CD4-positive, alpha-beta T cell treated with Interleukin-6 for 4 hours (primary cell): ENCODE data around the gene OR2C3.
"Not testable (repeated sequence)": the region's sequence is repeated elsewhere in the genome, so short reads cannot be mapped to it uniquely, and the experiment has no call there.

Experiments used
- DNase-seq: peaks from one replicate; pipeline ENCODE4 v3.0.0-alpha.2; 2020; ENCODE audit warnings: mixed read lengths

The OR2C3 gene

DNA sequence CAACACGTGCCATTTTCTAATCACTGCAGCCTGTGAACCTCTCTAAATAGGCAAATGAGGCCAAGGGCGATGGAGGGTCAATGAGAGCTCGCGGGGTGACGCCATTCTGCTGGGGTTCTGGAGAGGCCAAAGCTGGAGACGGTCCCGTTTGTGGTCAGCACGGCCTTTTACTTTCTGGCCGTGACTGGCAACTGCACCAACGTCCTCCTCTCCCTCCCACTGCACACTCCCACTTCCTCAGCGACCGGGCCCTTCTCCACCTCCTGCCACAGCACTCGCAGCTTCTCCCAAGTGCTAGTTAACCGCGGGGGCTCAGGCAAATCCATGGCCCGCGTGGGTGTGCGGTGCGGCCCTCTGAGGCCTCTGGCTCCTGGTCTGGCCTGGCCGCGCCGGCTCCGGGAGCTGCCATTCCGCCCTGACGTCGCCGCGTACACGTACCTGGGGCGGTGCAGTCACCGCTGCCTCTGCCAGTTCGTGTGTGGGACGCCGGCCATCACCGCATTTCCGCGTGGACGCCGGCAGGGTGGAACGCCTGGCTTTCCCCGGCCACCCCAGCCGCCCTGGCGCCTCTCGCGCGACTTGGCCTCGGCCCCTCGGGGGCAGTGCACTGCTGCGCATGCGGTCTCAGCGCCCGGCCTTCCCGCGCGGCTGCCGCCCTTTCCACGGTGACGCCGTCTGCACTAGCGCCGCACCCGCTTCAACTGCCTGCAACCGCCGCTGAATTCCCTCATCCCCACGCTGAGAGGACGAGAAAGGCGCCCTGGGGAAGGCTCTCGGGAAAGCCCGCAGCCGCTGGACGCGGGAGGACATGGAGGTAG, 18.2 kb downstream of the OR2C3 start:
- DNase-seq: no peak

DNA sequence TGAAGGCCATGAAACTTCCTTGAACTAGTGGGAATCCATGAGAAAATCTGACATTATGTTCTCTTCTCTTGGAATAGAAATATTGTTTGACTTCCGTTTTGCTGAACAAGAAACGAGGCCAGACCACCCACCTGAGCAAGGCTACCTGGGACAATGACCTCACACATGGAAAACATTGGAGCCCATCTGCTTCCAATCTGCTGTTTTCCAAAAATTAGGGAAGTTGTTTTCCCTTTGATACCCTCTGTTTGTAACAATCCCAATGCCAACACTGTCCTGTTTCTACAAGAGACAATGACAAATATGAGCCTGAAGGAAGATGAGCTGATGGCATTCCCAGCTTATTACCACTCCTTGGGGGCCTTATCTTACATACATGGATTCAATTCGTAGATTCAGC, 29.4 kb downstream of the OR2C3 start:
- DNase-seq: no peak

DNA sequence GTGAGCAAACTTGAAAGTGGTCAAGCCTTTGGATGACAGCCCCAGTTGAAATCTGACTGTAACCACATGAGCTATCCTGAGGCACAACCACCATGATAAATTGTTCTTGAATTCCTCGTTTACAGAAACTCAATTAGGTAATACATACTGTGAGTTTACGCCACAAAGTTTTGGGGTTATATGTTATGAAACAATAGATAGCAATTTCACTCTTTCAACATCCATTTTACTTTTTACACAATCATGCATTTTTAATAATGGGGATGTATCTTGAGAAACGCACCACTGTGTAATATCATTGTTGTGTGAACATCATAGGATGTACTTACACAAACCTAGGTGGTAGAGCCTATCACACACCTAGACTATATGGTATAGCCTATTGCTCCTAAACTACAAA, 35.4 kb downstream of the OR2C3 start:
- DNase-seq: no peak

DNA sequence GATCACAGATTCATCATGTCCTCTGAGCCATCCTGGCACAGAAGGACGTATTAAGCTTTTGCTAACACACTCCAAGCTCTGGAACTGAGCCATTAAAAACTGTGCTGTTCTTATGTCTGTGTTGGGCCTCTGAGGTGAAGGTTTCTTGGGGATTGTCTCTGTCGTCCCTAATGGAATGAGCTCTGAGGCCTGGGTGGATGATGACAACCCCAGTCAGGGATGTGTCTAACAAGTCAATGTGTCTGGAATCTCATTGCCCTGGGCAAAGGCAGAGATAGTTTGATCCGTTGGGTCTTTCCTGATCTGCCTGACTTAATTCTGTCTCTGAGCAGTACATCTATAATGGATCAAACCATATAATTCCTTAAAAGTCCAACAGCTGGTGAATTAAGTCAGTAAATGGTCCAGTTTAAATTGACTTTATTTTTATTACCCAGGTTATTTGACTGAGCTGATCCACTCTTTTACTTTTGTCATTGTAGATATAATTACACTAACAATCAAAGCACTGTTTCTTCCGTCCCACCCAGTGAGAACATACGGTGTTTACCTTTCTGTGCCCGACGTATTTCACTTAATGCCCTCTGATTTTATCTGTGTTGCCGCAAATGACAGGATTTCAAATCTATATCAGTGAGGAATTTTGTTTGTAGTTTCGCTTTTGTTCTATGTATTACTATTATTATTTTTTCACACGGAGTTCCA, 39.5 kb downstream of the OR2C3 start:
- DNase-seq: no peak

DNA sequence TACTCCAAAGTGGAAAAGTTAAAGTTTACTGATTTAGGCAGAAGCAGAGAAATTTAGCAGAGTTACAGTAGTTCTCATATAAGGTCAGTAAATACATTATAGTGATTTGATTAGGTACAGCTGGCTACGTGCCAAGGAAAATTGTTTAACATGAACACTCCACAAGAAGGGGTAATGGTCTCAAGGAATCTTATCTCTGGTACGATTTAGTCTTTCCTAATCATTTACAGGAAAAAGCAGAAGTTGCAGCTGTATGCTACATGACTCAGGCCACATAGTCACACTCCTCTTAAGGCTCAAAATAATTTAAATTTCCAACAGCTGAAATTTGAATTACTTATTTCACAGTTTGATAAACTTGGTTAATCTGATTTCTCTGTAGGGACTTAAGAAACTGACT, 41.5 kb downstream of the OR2C3 start:
- DNase-seq: no peak

DNA sequence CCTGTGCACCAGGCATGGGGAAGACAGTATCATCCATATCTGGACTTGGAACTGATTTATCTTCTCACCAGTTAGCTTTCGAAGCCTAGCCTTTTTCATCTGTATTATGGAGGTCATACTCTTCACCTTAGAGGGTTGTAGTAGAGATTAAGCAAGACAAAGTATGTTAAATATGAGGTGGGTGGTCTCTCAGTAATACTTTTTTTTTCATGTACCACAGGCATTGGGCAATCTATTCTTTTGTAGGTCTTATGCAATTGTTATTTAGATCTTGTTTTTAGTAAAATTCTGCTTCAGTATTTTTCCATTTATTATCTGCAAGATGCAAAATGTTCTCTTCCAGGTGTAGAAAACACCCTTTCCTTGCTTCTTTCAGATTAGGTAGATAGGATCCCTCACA, 43.1 kb downstream of the OR2C3 start:
- no peak for DNase-seq

DNA sequence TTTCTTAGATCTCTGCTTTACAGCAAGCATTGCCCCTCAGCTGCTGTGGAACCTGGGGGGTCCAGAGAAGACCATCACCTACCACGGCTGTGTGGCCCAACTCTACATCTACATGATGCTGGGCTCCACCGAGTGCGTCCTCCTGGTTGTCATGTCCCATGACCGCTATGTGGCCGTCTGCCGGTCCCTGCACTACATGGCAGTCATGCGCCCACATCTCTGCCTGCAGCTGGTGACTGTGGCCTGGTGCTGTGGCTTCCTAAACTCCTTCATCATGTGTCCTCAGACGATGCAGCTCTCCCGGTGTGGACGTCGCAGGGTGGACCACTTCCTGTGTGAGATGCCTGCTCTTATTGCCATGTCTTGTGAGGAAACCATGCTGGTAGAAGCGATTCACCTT, 44.9 kb downstream of the OR2C3 start:
- no peak for DNase-seq

DNA sequence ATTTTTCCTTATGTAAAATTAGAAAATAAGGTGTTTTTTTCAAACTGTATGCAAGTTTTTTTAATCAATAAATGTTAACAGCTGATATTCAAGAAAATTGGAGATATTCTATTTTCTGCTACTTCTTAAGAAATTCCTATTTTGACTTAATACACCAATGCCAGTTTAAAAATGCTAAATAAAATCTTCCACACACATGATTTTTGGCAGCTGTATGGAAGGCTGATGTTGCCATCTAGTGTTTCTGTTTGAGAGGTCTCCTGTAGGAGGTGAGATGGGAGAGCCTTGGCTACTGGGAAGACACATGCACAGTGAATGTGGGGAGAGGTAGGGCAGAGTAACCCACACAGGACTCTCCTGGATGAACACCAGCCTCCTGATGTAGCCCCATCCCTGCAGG, 49.2 kb downstream of the OR2C3 start:
- peak; percentile 46 for DNase-seq

DNA sequence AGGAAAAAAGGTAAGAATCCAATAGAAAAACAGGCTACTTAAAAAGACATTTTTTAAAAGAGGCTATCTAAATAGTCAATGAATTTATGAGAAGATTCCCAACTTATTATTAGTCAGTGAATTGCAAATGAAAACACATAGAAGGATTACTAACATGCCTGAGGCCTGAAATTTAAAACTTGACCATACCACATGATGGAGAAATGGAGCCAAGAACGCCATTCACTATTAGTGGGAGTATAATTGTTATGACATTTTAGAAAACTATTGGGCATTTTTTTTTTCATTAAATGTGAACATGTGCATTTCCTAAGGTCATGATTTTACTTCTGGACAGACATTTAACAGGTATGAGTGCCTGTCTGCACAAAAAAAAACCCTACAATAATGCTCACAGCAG, 53.5 kb downstream of the OR2C3 start:
- no peak for DNase-seq

DNA sequence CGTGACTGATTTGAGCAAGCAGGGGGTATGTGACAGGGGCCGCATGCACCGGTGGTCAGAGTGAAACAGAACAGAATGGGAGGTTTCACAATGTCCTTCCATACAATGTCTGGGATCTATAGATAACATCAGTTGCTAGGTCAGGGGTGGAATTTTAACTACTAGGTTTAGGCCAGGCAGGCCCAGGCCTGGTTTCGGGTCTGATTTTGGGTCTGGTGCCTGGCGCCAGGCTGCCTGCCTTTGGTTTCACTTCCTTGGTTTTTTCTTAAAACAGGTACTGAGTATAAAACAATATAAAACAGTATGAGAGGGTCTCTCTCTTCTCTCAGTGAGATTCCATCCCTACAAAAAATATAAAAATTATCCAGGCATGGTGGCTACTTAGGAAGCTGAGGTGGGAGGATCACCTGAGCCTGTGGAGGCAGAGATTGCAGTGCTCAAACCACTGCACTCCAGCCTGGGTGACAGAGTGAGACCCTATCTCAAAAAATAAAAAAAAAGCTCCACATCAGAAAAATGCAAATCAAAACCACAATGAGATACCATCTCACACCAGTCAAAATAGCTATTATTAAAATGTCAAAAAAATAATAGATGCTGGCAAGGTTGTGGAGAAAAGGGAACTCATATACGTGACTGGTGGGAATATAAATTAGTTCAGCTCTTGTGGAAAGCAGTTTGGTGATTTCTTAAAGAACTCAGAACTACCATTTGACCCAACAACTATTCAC, 59.7 kb downstream of the OR2C3 start:
- not testable (repeated sequence) for DNase-seq

DNA sequence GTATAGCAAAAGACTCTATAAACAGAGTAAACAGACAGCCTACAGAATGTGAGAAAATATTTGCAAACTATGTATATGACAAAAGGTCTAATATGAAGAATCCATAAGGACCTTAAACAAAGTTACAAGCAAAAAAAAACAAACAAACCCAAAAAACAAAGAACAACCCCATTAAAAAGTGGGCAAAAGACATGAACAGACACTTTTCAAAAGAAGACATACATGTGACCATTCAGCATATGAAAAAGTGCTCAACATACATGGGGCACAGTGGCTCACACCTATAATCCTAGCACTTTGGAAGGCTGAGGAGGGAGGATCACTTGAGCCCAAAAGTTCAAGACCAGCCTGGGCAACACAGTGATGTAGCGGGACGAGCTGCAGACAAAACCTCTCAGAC, 60.4 kb downstream of the OR2C3 start:
- no peak for DNase-seq
